Astrocyte (in vitro differentiated cells and primary cell): ENCODE measurements around the gene TMEM271. TPM values are rescaled to one million over a fixed set of nuclear protein-coding genes. Genes with fewer than 3 reads are reported as not detected.

Experiments used
- DNase-seq: peaks from one replicate; pipeline ENCODE4 v3.0.0-alpha.2; 2010; ENCODE audit warnings: low read depth
- FAIRE-seq: peaks from 2 replicates; lab custom pipeline; 2011; peaks lifted over from hg19 to GRCh38; lab: Jason Lieb, UNC
- H2AFZ ChIP-seq: 2 replicates; pipeline ENCODE4 v1.6.0; 2012; ENCODE audit warnings: low read depth, low read length, inconsistent platforms
- H3K27ac ChIP-seq: 2 replicates; pipeline ENCODE4 v1.5.1; 2011; ENCODE audit warnings: low read depth, low read length, inconsistent platforms
- H3K27me3 ChIP-seq: 2 replicates; pipeline ENCODE4 v1.6.0; 2011; ENCODE audit warnings: low read length, inconsistent platforms; ENCODE audit not compliant: insufficient read depth
- H3K36me3 ChIP-seq: 2 replicates; pipeline ENCODE4 v1.5.1; 2011; ENCODE audit warnings: low read length, inconsistent platforms; ENCODE audit not compliant: insufficient read depth
- H3K4me1 ChIP-seq: 2 replicates; pipeline ENCODE4 v1.5.1; 2011; ENCODE audit warnings: low read length, inconsistent platforms; ENCODE audit not compliant: insufficient read depth
- H3K4me2 ChIP-seq: 2 replicates; pipeline ENCODE4 v1.6.0; 2012; ENCODE audit warnings: low read length, inconsistent platforms
- H3K4me3 ChIP-seq: 2 replicates; pipeline ENCODE4 v1.5.1; 2011; ENCODE audit warnings: low read depth, mild to moderate bottlenecking, low read length, inconsistent platforms; ENCODE audit not compliant: insufficient read depth
- H3K79me2 ChIP-seq: 2 replicates; pipeline ENCODE4 v1.6.0; 2012; ENCODE audit warnings: mild to moderate bottlenecking, low read length, inconsistent platforms; ENCODE audit not compliant: insufficient read depth
- H3K9ac ChIP-seq: 2 replicates; pipeline ENCODE4 v1.6.0; 2012; ENCODE audit warnings: mild to moderate bottlenecking, low read length, inconsistent platforms
- H3K9me3 ChIP-seq: 2 replicates; pipeline ENCODE4 v1.5.1; 2012; ENCODE audit warnings: low read depth, mild to moderate bottlenecking, low read length, inconsistent platforms; ENCODE audit not compliant: insufficient read depth
- H4K20me1 ChIP-seq: 2 replicates; pipeline ENCODE4 v1.6.0; 2012; ENCODE audit warnings: low read length, inconsistent platforms; ENCODE audit not compliant: insufficient read depth
- H3K27ac Mint-ChIP-seq: one replicate; pipeline ENCODE4 v1.8.0; 2021; ENCODE audit warnings: mild to moderate bottlenecking, mixed read lengths; ENCODE audit not compliant: unreplicated experiment
- H3K27me3 Mint-ChIP-seq: one replicate; pipeline ENCODE4 v1.8.0; 2021; ENCODE audit warnings: low read depth, mixed read lengths; ENCODE audit not compliant: unreplicated experiment
- H3K36me3 Mint-ChIP-seq: one replicate; pipeline ENCODE4 v1.8.0; 2021; ENCODE audit warnings: low read depth, mixed read lengths; ENCODE audit not compliant: unreplicated experiment
- H3K4me1 Mint-ChIP-seq: one replicate; pipeline ENCODE4 v1.8.0; 2021; ENCODE audit warnings: low read depth, mixed read lengths; ENCODE audit not compliant: unreplicated experiment
- H3K4me3 Mint-ChIP-seq: one replicate; pipeline ENCODE4 v1.8.0; 2021; ENCODE audit warnings: mild to moderate bottlenecking, moderate library complexity, mixed read lengths; ENCODE audit not compliant: unreplicated experiment
- H3K9me3 Mint-ChIP-seq: one replicate; pipeline ENCODE4 v1.8.0; 2021; ENCODE audit warnings: mild to moderate bottlenecking, mixed read lengths; ENCODE audit not compliant: unreplicated experiment
- CTCF ChIP-seq: IDR thresholded peaks from 2 replicates; pipeline ENCODE4 v1.5.1; 2011; ENCODE audit warnings: low read depth, mild to moderate bottlenecking, inconsistent platforms, low read length, moderate library complexity; ENCODE audit not compliant: insufficient read depth
- EZH2 ChIP-seq: IDR thresholded peaks from 2 replicates; pipeline ENCODE4 v1.6.1; 2012; ENCODE audit warnings: mild to moderate bottlenecking, low read length, inconsistent platforms; ENCODE audit not compliant: insufficient read depth
- total RNA-seq: library from RNA; stranded (reverse); gene quantifications from 2 replicates; pipeline ENCODE4 v1.2.1, GENCODE V29; 2021

The TMEM271 gene
- total RNA-seq, 1 donor from 2014 or later, result 4.4 TPM

- H3K36me3 Mint-ChIP-seq, result peaks cover 29% of the 10 kb centered on the region
- TF ChIP-seq EZH2 (no peak), CTCF (no peak)
- FAIRE-seq (no peak), DNase-seq (no peak)
- no peak overlapping the region for H3K9ac ChIP-seq
- peaks cover 2% of the 10 kb centered on the region for H3K36me3 ChIP-seq
- H4K20me1 ChIP-seq, result peaks cover 7% of the 10 kb centered on the region
- H3K4me1 Mint-ChIP-seq, result no peaks in the 10 kb centered on the region
- H3K27ac Mint-ChIP-seq, result peak overlapping the region; percentile 19
- no peaks in the 10 kb centered on the region for H3K27me3 ChIP-seq
- H3K9me3 ChIP-seq, result no peaks in the 10 kb centered on the region
- no peaks in the 10 kb centered on the region for H3K9me3 Mint-ChIP-seq
- no peaks in the 10 kb centered on the region for H3K27me3 Mint-ChIP-seq
- no peak overlapping the region for H3K27ac ChIP-seq
- H2AFZ ChIP-seq, result no peak overlapping the region
- no peaks in the 10 kb centered on the region for H3K4me1 ChIP-seq
- no peak overlapping the region for H3K4me2 ChIP-seq
- H3K79me2 ChIP-seq, result peaks cover 9% of the 10 kb centered on the region
- H3K4me3 Mint-ChIP-seq, result no peak overlapping the region
- no peak overlapping the region for H3K4me3 ChIP-seq
These were observed 44.2 kb downstream of the TMEM271 start for GRCh38 chr4:531721-532565.

GRCh38 chr4:531076-531475, 45.0 kb downstream of the TMEM271 start:
- no peak overlapping the region for H3K4me2 ChIP-seq
- H3K79me2 ChIP-seq, result peaks cover 9% of the 10 kb centered on the region
- no peaks in the 10 kb centered on the region for H3K4me1 Mint-ChIP-seq
- FAIRE-seq (no peak), DNase-seq (no peak)
- no peak overlapping the region for H3K4me3 Mint-ChIP-seq
- H3K9me3 ChIP-seq, result no peaks in the 10 kb centered on the region
- H3K9me3 Mint-ChIP-seq, result no peaks in the 10 kb centered on the region
- peaks cover 2% of the 10 kb centered on the region for H3K36me3 ChIP-seq
- H4K20me1 ChIP-seq, result peaks cover 7% of the 10 kb centered on the region
- H3K27ac ChIP-seq, result no peak overlapping the region
- no peak overlapping the region for H3K9ac ChIP-seq
- no peaks in the 10 kb centered on the region for H3K27me3 ChIP-seq
- H3K4me3 ChIP-seq, result no peak overlapping the region
- TF ChIP-seq CTCF (no peak), EZH2 (no peak)
- H3K36me3 Mint-ChIP-seq, result peaks cover 32% of the 10 kb centered on the region
- no peak overlapping the region for H2AFZ ChIP-seq
- no peaks in the 10 kb centered on the region for H3K4me1 ChIP-seq
- no peaks in the 10 kb centered on the region for H3K27me3 Mint-ChIP-seq
- no peak overlapping the region for H3K27ac Mint-ChIP-seq
